GM12891 (cell line): ENCODE results near the gene SLC1A2.

Experiments used
- POLR2A ChIP-seq: IDR thresholded peaks from 2 replicates; pipeline ENCODE4 v1.6.1; 2011; ENCODE audit warnings: low read depth, low read length, control low read depth
- POLR2AphosphoS5 ChIP-seq: IDR thresholded peaks from 2 replicates; pipeline ENCODE4 v1.6.1; 2011; ENCODE audit warnings: low read depth, low read length, control low read depth
- POU2F2 ChIP-seq: IDR thresholded peaks from 2 replicates; pipeline ENCODE4 v1.6.1; 2011; ENCODE audit warnings: low read depth, mild to moderate bottlenecking, control low read depth, low read length, moderate library complexity

DNA sequence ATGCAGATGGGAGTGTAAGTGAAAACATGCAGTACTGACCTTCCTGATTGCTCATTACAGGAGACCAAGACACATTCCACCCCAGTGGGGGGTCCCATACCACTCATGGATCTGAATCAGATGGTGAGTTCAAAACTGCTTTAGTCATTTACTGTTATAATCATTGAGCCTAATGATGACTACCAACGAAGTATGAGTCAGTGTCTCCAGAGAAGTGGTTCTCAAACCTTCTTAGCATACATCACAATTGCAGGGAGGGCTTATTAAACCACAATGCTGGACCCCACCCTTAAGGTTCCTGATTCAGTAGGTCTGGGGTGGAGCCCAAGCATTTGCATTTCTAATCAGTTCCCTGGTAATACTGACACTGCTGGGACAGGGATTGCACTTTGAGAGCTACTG is 204.6 kb downstream of the SLC1A2 start:
- TF ChIP-seq POLR2A (no peak), POU2F2 (0 out of 2 replicates have a peak, but pooled peaks have one; percentile 21), POLR2AphosphoS5 (no peak)
